ENCODE results near the gene CACNA1E.

The CACNA1E gene

GRCh38 chr1:181784039-181784683 lies 300.8 kb downstream of the CACNA1E start:
- no peaks in the 10 kb centered on the region for H3K4me1 ChIP-seq (ENCODE audit: control insufficient read depth in 1 of 2, insufficient read depth in 2 of 2, low read length in 2 of 2)
- no peak overlapping the region for H2BK12ac ChIP-seq (ENCODE audit: low read length)
- no CpG with 5 or more reads among the region's 3 CpGs for WGBS (ENCODE audit: extremely low coverage, insufficient coverage, insufficient read length)
- no peak overlapping the region for H4K12ac ChIP-seq (ENCODE audit: low read depth, low read length)
- no peaks in the 10 kb centered on the region for H3K79me2 ChIP-seq (ENCODE audit: control insufficient read depth, insufficient read depth, low read length, poor library complexity)
- no peaks in the 10 kb centered on the region for H3K36me3 ChIP-seq (ENCODE audit: control insufficient read depth in 1 of 2, insufficient read depth in 2 of 2, low read length in 2 of 2)
- no peak overlapping the region for H3K27ac ChIP-seq (ENCODE audit: low read depth, low read length)
- H3K9ac ChIP-seq (ENCODE audit: low read length), result no peak overlapping the region
- H3K4me3 ChIP-seq (ENCODE audit: low read depth, low read length), result no peak overlapping the region
- no peak overlapping the region for H2AK5ac ChIP-seq (ENCODE audit: low read length)
- H3K23ac ChIP-seq (ENCODE audit: low read length), result no peak overlapping the region
- H3K27me3 ChIP-seq (ENCODE audit: insufficient read depth, low read length), result no peaks in the 10 kb centered on the region
- no peak overlapping the region for H3K4me2 ChIP-seq (ENCODE audit: low read length)
- no peak overlapping the region for H2BK120ac ChIP-seq (ENCODE audit: insufficient read depth, low read length, poor library complexity)
- H3K14ac ChIP-seq (ENCODE audit: low read length), result no peak overlapping the region
- no peak overlapping the region for H4K91ac ChIP-seq (ENCODE audit: low read depth, low read length)
- no peak overlapping the region for H3K18ac ChIP-seq (ENCODE audit: low read length)
- H3K9me3 ChIP-seq (ENCODE audit: insufficient read depth, low read depth, low read length), result peaks cover 8% of the 10 kb centered on the region
- H3K4ac ChIP-seq (ENCODE audit: low read depth, low read length), result no peak overlapping the region
- no peak overlapping the region for H2BK5ac ChIP-seq (ENCODE audit: low read depth, low read length, poor library complexity)
- DNase-seq, result no peak
- H4K8ac ChIP-seq (ENCODE audit: low read depth, low read length), result no peak overlapping the region
- no peak overlapping the region for H2AFZ ChIP-seq (ENCODE audit: insufficient read depth, low read length, poor library complexity)
- H3K79me1 ChIP-seq (ENCODE audit: low read length), result no peaks in the 10 kb centered on the region

GRCh38 chr1:181789395-181789794 lies 306.1 kb downstream of the CACNA1E start:
- Histone ChIP-seq H2BK5ac (ENCODE audit: low read depth, low read length, poor library complexity) (no peak overlapping the region), H3K79me2 (ENCODE audit: control insufficient read depth, insufficient read depth, low read length, poor library complexity) (no peaks in the 10 kb centered on the region), H2BK12ac (ENCODE audit: low read length) (no peak overlapping the region), H4K12ac (ENCODE audit: low read depth, low read length) (no peak overlapping the region), H3K14ac (ENCODE audit: low read length) (no peak overlapping the region), H2BK120ac (ENCODE audit: insufficient read depth, low read length, poor library complexity) (no peak overlapping the region), H3K36me3 (ENCODE audit: control insufficient read depth in 1 of 2, insufficient read depth in 2 of 2, low read length in 2 of 2) (no peaks in the 10 kb centered on the region), H3K27me3 (ENCODE audit: insufficient read depth, low read length) (no peaks in the 10 kb centered on the region), H2AFZ (ENCODE audit: insufficient read depth, low read length, poor library complexity) (no peak overlapping the region), H3K4me3 (ENCODE audit: low read depth, low read length) (no peak overlapping the region), H3K79me1 (ENCODE audit: low read length) (no peaks in the 10 kb centered on the region), H4K8ac (ENCODE audit: low read depth, low read length) (no peak overlapping the region), H4K91ac (ENCODE audit: low read depth, low read length) (no peak overlapping the region), H3K4ac (ENCODE audit: low read depth, low read length) (no peak overlapping the region), H2AK5ac (ENCODE audit: low read length) (no peak overlapping the region), H3K4me1 (ENCODE audit: control insufficient read depth in 1 of 2, insufficient read depth in 2 of 2, low read length in 2 of 2) (no peaks in the 10 kb centered on the region), H3K9me3 (ENCODE audit: insufficient read depth, low read depth, low read length) (peaks cover 2% of the 10 kb centered on the region), H3K23ac (ENCODE audit: low read length) (no peak overlapping the region), H3K4me2 (ENCODE audit: low read length) (no peak overlapping the region), H3K27ac (ENCODE audit: low read depth, low read length) (no peak overlapping the region), H3K18ac (ENCODE audit: low read length) (no peak overlapping the region), H3K9ac (ENCODE audit: low read length) (no peak overlapping the region)
- WGBS (ENCODE audit: extremely low coverage, insufficient coverage, insufficient read length), result no CpG with 5 or more reads among the region's 2 CpGs
- no peak for DNase-seq

- no peak overlapping the region for H3K4me3 ChIP-seq (ENCODE audit: low read depth, low read length)
- H3K9ac ChIP-seq (ENCODE audit: low read length), result no peak overlapping the region
- H2BK120ac ChIP-seq (ENCODE audit: insufficient read depth, low read length, poor library complexity), result no peak overlapping the region
- H4K12ac ChIP-seq (ENCODE audit: low read depth, low read length), result no peak overlapping the region
- no peaks in the 10 kb centered on the region for H3K4me1 ChIP-seq (ENCODE audit: control insufficient read depth in 1 of 2, insufficient read depth in 2 of 2, low read length in 2 of 2)
- no peak for DNase-seq
- no peaks in the 10 kb centered on the region for H3K79me2 ChIP-seq (ENCODE audit: control insufficient read depth, insufficient read depth, low read length, poor library complexity)
- no peak overlapping the region for H4K8ac ChIP-seq (ENCODE audit: low read depth, low read length)
- H3K27me3 ChIP-seq (ENCODE audit: insufficient read depth, low read length), result no peaks in the 10 kb centered on the region
- WGBS (ENCODE audit: extremely low coverage, insufficient coverage, insufficient read length), result no CpG with 5 or more reads among the region's 6 CpGs
- H2BK12ac ChIP-seq (ENCODE audit: low read length), result no peak overlapping the region
- no peak overlapping the region for H3K14ac ChIP-seq (ENCODE audit: low read length)
- H2AK5ac ChIP-seq (ENCODE audit: low read length), result no peak overlapping the region
- no peak overlapping the region for H4K91ac ChIP-seq (ENCODE audit: low read depth, low read length)
- H3K18ac ChIP-seq (ENCODE audit: low read length), result no peak overlapping the region
- H3K79me1 ChIP-seq (ENCODE audit: low read length), result no peaks in the 10 kb centered on the region
- H2AFZ ChIP-seq (ENCODE audit: insufficient read depth, low read length, poor library complexity), result no peak overlapping the region
- no peak overlapping the region for H3K4ac ChIP-seq (ENCODE audit: low read depth, low read length)
- no peak overlapping the region for H3K23ac ChIP-seq (ENCODE audit: low read length)
- no peak overlapping the region for H3K4me2 ChIP-seq (ENCODE audit: low read length)
- H3K36me3 ChIP-seq (ENCODE audit: control insufficient read depth in 1 of 2, insufficient read depth in 2 of 2, low read length in 2 of 2), result no peaks in the 10 kb centered on the region
- no peak overlapping the region for H3K27ac ChIP-seq (ENCODE audit: low read depth, low read length)
- H3K9me3 ChIP-seq (ENCODE audit: insufficient read depth, low read depth, low read length), result peaks cover 5% of the 10 kb centered on the region
- no peak overlapping the region for H2BK5ac ChIP-seq (ENCODE audit: low read depth, low read length, poor library complexity)
Observed at GRCh38 chr1:181791721-181792120, 308.4 kb downstream of the CACNA1E start.

DNA sequence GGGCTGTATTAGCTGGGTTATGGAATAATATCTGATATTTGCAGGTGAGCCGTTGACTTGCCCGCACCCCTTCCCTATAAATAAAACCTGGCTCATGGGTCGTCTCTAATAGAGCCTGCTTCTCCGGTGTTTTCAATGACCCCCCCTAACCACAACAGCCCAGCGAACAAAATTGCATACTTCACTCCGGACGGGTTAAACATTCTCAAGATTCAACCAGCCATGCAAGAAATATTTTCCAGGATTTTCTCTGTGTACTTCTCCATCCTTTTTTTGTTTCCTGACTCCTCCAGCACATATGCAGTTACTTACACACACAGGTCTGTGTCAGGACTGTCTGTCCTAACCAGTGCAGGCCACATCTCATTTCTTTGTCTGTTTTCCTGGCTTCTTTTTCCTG lies 310.5 kb downstream of the CACNA1E start:
- H2BK120ac ChIP-seq (ENCODE audit: insufficient read depth, low read length, poor library complexity), result no peak overlapping the region
- no peak overlapping the region for H4K91ac ChIP-seq (ENCODE audit: low read depth, low read length)
- H2AK5ac ChIP-seq (ENCODE audit: low read length), result no peak overlapping the region
- no peak overlapping the region for H3K18ac ChIP-seq (ENCODE audit: low read length)
- no peaks in the 10 kb centered on the region for H3K79me2 ChIP-seq (ENCODE audit: control insufficient read depth, insufficient read depth, low read length, poor library complexity)
- no peaks in the 10 kb centered on the region for H3K4me1 ChIP-seq (ENCODE audit: control insufficient read depth in 1 of 2, insufficient read depth in 2 of 2, low read length in 2 of 2)
- H3K4me3 ChIP-seq (ENCODE audit: low read depth, low read length), result no peak overlapping the region
- no peak overlapping the region for H2BK12ac ChIP-seq (ENCODE audit: low read length)
- no peak overlapping the region for H2BK5ac ChIP-seq (ENCODE audit: low read depth, low read length, poor library complexity)
- H2AFZ ChIP-seq (ENCODE audit: insufficient read depth, low read length, poor library complexity), result no peak overlapping the region
- H4K8ac ChIP-seq (ENCODE audit: low read depth, low read length), result no peak overlapping the region
- DNase-seq, result no peak
- H3K27ac ChIP-seq (ENCODE audit: low read depth, low read length), result no peak overlapping the region
- H4K12ac ChIP-seq (ENCODE audit: low read depth, low read length), result no peak overlapping the region
- peaks cover 7% of the 10 kb centered on the region for H3K9me3 ChIP-seq (ENCODE audit: insufficient read depth, low read depth, low read length)
- no peaks in the 10 kb centered on the region for H3K27me3 ChIP-seq (ENCODE audit: insufficient read depth, low read length)
- H3K4me2 ChIP-seq (ENCODE audit: low read length), result no peak overlapping the region
- no CpG with 5 or more reads among the region's 7 CpGs for WGBS (ENCODE audit: extremely low coverage, insufficient coverage, insufficient read length)
- no peaks in the 10 kb centered on the region for H3K79me1 ChIP-seq (ENCODE audit: low read length)
- no peak overlapping the region for H3K9ac ChIP-seq (ENCODE audit: low read length)
- H3K36me3 ChIP-seq (ENCODE audit: control insufficient read depth in 1 of 2, insufficient read depth in 2 of 2, low read length in 2 of 2), result no peaks in the 10 kb centered on the region
- H3K23ac ChIP-seq (ENCODE audit: low read length), result no peak overlapping the region
- no peak overlapping the region for H3K14ac ChIP-seq (ENCODE audit: low read length)
- H3K4ac ChIP-seq (ENCODE audit: low read depth, low read length), result no peak overlapping the region
